PC-9 (cell line): Measurements from ENCODE around the gene GAP43. TPM values are rescaled to one million over a fixed set of nuclear protein-coding genes. Genes with fewer than 3 reads are reported as not detected.

ENCODE experiments used
- BruUV-seq: library from RNA; stranded (reverse); fragments of 400-500 nt; replicated peaks from 2 replicates; lab custom pipeline; 2021; lab: Mats Ljungman, UMichigan
- CTCF ChIA-PET: fragments of 300-600 bp; sonication (Branson Sonifier 250); formaldehyde crosslinking; loops from one replicate; lab custom pipeline; 2022; ENCODE audit warnings: antibody characterized with exemption; lab: Charles Lee
- POLR2A ChIA-PET: fragments of 300-600 bp; sonication (Branson Sonifier 250); formaldehyde crosslinking; loops from one replicate; lab custom pipeline; 2022; ENCODE audit warnings: antibody characterized with exemption; ENCODE audit not compliant: unreplicated experiment; lab: Charles Lee
- DNase-seq, 2 experiments: peaks; one replicate each; pipeline versions ENCODE4 v3.0.0 to v3.0.0-alpha.2; 2015 to 2022; ENCODE audit warnings: mixed read lengths in 1 of 2
- H2AFZ ChIP-seq: fragments of 200-600 bp; sonication (generic); 2 replicates; pipeline ENCODE4 v1.8.1; 2017; ENCODE audit warnings: antibody characterized with exemption
- H3F3A ChIP-seq: fragments of 200-600 bp; sonication (generic); 2 replicates; pipeline ENCODE4 v1.8.1; 2017; ENCODE audit warnings: antibody characterized with exemption, mild to moderate bottlenecking, low read depth; ENCODE audit not compliant: insufficient read depth
- H3K27ac ChIP-seq: fragments of 200-600 bp; sonication (generic); 2 replicates; pipeline ENCODE4 v1.6.1; 2016; ENCODE audit warnings: mixed run types
- H3K27me3 ChIP-seq: fragments of 200-600 bp; sonication (generic); 2 replicates; pipeline ENCODE4 v1.6.1; 2016; ENCODE audit warnings: low read depth, mixed run types; ENCODE audit not compliant: insufficient read depth
- H3K36me3 ChIP-seq: fragments of 200-600 bp; sonication (generic); 2 replicates; pipeline ENCODE4 v1.6.1; 2016; ENCODE audit warnings: low read depth, mixed run types
- H3K4me1 ChIP-seq: fragments of 200-600 bp; sonication (generic); replicated peaks from 2 replicates; pipeline ENCODE4 v1.6.1; 2016; ENCODE audit warnings: mixed run types; ENCODE audit not compliant: insufficient read depth
- H3K4me2 ChIP-seq: fragments of 200-600 bp; sonication (generic); 2 replicates; pipeline ENCODE4 v1.6.1; 2017; ENCODE audit warnings: mixed run types
- H3K4me3 ChIP-seq: fragments of 200-600 bp; sonication (generic); 2 replicates; pipeline ENCODE4 v1.6.1; 2016; ENCODE audit warnings: mixed run types
- H3K79me2 ChIP-seq: fragments of 200-600 bp; sonication (generic); 2 replicates; pipeline ENCODE4 v1.6.1; 2017; ENCODE audit warnings: low read depth, mixed run types
- H3K9me2 ChIP-seq: fragments of 200-600 bp; sonication (generic); 2 replicates; pipeline ENCODE4 v1.8.1; 2017; ENCODE audit warnings: mild to moderate bottlenecking; ENCODE audit not compliant: insufficient read depth
- H3K9me3 ChIP-seq: fragments of 200-600 bp; sonication (generic); 2 replicates; pipeline ENCODE4 v1.8.1; 2016; ENCODE audit warnings: low read depth; ENCODE audit not compliant: insufficient read depth
- H4K20me1 ChIP-seq: fragments of 200-600 bp; sonication (generic); 2 replicates; pipeline ENCODE4 v1.8.1; 2017; ENCODE audit not compliant: insufficient read depth
- CTCF ChIP-seq: fragments of 200-600 bp; sonication (generic); conservative IDR thresholded peaks from 2 replicates; pipeline ENCODE4 v1.6.1; 2017; ENCODE audit warnings: mixed run types, antibody characterized with exemption, mild to moderate bottlenecking, moderate library complexity
- EZH2 ChIP-seq: fragments of 200-600 bp; sonication (generic); IDR thresholded peaks from 2 replicates; pipeline ENCODE4 v1.8.0; 2017; ENCODE audit warnings: antibody characterized with exemption, low read depth
- intact Hi-C: fragments of 100-400 bp; cut with micrococcal nuclease; formaldehyde crosslinking; loops from one replicate; pipeline ENCODE4 v1.10.0; 2022; ENCODE audit not compliant: unreplicated experiment
- total RNA-seq: library from RNA; stranded (reverse); gene quantifications from 2 replicates; pipeline ENCODE4 v1.2.3, GENCODE V29; 2021

Gene GAP43
- total RNA-seq, 1 experiment from 2014 or later = not detected

DNA sequence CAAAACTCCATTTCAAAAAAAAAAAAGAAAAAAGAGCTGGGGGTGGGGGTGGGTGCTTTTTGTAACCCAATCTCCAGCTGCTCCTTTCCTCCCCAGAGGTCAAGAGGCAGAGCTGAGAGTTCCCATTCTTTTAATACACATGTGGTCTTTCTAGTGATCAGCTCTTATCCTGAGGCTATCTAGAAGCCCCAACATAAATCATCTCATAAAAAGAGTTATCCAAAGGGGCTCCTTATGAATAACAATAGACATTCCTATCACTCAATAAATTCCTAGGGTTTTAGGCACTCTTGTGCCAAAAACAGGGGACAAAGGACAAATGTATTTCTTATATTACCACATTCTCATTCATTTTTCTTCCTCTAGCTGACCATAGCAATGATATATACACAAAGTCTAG is 25.1 kb upstream of the GAP43 start:
- Histone ChIP-seq H3K4me3 (no peak overlapping the region), H3K4me2 (no peak overlapping the region), H3K27ac (no peak overlapping the region), H3K27me3 (no peaks in the 10 kb centered on the region), H3K4me1 (no peaks in the 10 kb centered on the region), H4K20me1 (no peaks in the 10 kb centered on the region), H3K79me2 (no peaks in the 10 kb centered on the region), H3K36me3 (no peaks in the 10 kb centered on the region), H3K9me3 (no peaks in the 10 kb centered on the region; the same call in 1 of the 2 replicates), H3F3A (no peaks in the 10 kb centered on the region), H3K9me2 (no peaks in the 10 kb centered on the region), H2AFZ (no peak overlapping the region)
- no TSS peak for BruUV-seq
- DNase-seq = no peak
- POLR2A ChIA-PET = no interaction called here
- TF ChIP-seq CTCF (no peak), EZH2 (no peak)
- CTCF ChIA-PET = no interaction called here
- intact Hi-C loops = no loop called here

DNA sequence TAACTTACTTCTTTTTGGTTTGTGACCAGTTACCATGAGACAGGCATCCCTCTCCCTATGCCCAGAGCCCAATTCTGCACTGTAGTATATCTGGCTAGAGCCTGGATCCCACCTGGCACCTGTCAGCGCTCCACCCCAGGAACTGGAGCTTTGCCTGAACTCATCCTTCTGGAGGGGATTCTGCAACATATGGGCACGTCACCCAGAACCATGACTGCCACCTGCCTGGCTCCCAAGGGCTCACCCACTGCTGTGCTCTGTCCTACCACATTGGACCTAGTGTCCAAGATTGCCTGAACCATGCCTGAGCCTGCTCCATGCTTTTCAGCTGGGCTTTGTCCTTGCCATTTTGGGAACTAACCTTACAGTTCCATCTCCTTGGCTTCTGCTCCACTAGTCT is 21.1 kb upstream of the GAP43 start:
- Histone ChIP-seq H3K4me3 (no peak overlapping the region), H3K79me2 (no peaks in the 10 kb centered on the region), H3F3A (no peaks in the 10 kb centered on the region), H4K20me1 (no peaks in the 10 kb centered on the region), H3K36me3 (no peaks in the 10 kb centered on the region), H3K4me2 (no peak overlapping the region), H3K9me2 (no peaks in the 10 kb centered on the region), H3K9me3 (no peaks in the 10 kb centered on the region), H3K4me1 (no peaks in the 10 kb centered on the region), H2AFZ (no peak overlapping the region), H3K27me3 (no peaks in the 10 kb centered on the region), H3K27ac (no peak overlapping the region)
- ChIA-PET POLR2A (no interaction called here), CTCF (no interaction called here)
- TF ChIP-seq CTCF (no peak), EZH2 (no peak)
- BruUV-seq = no TSS peak
- intact Hi-C loops = no loop called here
- DNase-seq = no peak

GRCh38 chr3:115611630-115612029 is 11.7 kb upstream of the GAP43 start:
- Histone ChIP-seq H3K4me2 (no peak overlapping the region), H3K36me3 (no peaks in the 10 kb centered on the region), H3K9me2 (no peaks in the 10 kb centered on the region), H3K9me3 (no peaks in the 10 kb centered on the region), H3K27ac (no peak overlapping the region), H4K20me1 (no peaks in the 10 kb centered on the region), H2AFZ (no peak overlapping the region), H3F3A (no peaks in the 10 kb centered on the region), H3K27me3 (no peaks in the 10 kb centered on the region), H3K4me1 (no peaks in the 10 kb centered on the region; the same call in none of the 2 replicates), H3K4me3 (no peak overlapping the region), H3K79me2 (no peaks in the 10 kb centered on the region)
- TF ChIP-seq EZH2 (no peak), CTCF (no peak)
- POLR2A ChIA-PET = no interaction called here
- intact Hi-C loops = loop anchor here (10.0 kb wide), 1 partner anchor 173 kb away; no protein-coding TSS in a partner anchor
- peak in 1 of 2 experiments; percentile 11 for DNase-seq
- CTCF ChIA-PET = no interaction called here
- BruUV-seq = no TSS peak
